Occipital lobe (tissue), 2 donors: Measurements from ENCODE around the gene PLEKHS1. TPM values are rescaled to one million over a fixed set of nuclear protein-coding genes. Genes with fewer than 3 reads are reported as not detected.
"Not testable (repeated sequence)": the region's sequence is repeated elsewhere in the genome, so short reads cannot be mapped to it uniquely, and the experiment has no call there.

ENCODE experiments used
- DNase-seq: peaks from one replicate; lab custom pipeline; 2025; lab: John Stamatoyannopoulos, UW
- total RNA-seq: library from RNA; depleted of rRNA; stranded (reverse); fragments of >200 nt; gene quantifications from one replicate; pipeline ENCODE4 v1.2.3, GENCODE V29; 2014

Gene PLEKHS1
- total RNA-seq, 1 donor from 2014 or later = not detected

DNA sequence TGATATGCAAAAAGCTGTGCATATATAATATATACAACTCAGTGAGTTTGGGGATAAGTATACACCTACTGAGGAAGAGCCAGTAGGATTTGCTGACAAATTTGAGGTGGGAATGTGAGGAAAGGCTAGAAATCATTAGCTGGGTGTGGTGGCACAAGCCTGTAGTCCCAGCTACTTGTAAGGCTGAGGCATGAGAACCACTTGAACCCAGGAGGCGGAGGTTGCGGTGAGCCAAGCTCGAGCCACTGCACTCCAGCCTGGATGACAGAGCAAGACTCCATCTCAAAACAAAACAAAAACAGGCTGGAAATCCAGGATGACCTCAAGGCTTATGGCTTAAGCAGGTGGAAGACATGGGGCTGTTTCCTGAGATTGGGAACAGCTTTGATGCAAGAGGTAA, 10.6 kb upstream of the PLEKHS1 start:
- DNase-seq = no peak

DNA sequence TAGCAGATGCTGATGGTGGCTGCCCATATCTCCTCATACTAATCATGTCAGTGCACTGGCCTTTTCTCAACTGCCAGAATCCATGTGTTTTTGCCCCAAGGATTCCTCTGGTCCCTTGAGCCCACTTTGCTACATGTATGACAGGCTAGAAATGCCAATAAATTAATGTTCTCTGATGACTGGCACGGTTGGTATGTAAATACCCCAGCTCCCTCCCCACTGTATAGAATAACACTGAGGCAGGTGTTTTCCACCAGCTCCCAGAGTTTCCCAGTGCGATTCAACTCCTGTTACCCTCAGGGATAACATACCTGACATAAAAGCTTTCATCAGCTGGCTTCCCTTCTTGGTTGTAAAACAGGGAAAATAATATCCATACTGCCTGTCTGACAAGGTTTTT, 9.0 kb upstream of the PLEKHS1 start:
- DNase-seq = no peak

DNA sequence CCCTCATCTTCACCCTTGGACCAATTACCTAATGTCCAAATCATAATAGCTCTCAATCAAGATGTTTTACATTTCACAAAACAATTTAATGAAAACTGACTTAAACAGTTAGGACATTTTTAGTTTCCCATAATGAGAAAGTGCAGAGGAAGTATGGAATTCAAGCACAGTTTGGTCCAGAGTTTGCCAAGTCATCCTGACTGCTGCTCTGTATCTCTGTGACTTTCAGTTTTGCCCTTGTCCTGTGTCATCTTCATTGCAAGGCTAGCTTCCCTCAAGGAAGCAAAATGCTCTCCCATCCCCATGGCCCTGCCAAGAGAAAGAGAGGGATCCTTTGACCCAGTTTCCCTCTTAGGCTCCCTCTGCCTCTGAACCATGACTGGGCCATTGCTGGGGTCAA, 7.9 kb upstream of the PLEKHS1 start:
- no peak for DNase-seq

- DNase-seq = no peak
Measured at GRCh38 chr10:113745374-113745773, 6.1 kb upstream of the PLEKHS1 start.

GRCh38 chr10:113746217-113746957, 5.1 kb upstream of the PLEKHS1 start:
- no peak for DNase-seq

DNA sequence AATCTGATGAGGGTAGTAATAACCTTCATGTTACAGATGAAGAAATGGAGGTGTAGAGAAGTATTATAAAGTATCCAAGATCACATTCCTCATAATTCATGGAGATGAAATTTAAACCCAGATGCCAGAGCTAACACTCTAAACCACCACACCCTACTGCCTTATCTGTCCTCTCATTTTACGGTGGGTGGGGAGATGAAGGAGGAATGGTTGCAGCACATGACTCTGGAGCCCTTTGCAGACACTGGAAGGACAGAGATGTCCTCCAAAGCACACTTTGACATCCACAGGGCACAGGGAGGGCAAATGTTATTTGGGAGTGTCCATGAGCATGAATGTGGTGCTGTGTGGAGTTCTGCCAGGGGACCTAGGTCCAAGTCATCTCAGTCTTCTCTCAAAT, 1.1 kb downstream of the PLEKHS1 start:
- DNase-seq = no peak

- DNase-seq = no peak
Measured at GRCh38 chr10:113753020-113753692, 1.7 kb downstream of the PLEKHS1 start.

DNA sequence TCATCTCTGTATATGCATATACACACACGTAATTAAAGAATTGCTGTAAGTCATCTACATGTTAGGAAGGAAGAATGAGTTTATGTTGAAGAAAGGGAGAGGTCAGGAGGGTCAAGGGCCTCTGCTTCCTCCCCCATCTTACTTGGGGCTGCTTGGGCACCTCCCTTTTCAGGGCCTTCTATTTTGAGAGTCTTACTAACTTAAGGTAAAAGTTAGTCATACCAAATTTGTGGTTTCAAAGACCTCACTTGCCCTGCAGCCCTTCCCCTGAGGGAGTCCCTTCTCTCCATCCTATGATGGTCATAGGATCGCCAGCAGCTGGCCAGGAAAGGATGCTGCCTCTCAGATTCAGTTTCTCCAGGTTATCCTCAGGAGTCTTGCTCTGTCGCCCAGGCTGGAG, 2.6 kb downstream of the PLEKHS1 start:
- no peak for DNase-seq

- peak; percentile 36 for DNase-seq
Measured at GRCh38 chr10:113754768-113755167, 3.3 kb downstream of the PLEKHS1 start.

GRCh38 chr10:113756940-113757543, 5.6 kb downstream of the PLEKHS1 start:
- no peak for DNase-seq

GRCh38 chr10:113762083-113762482, 10.6 kb downstream of the PLEKHS1 start:
- no peak for DNase-seq

GRCh38 chr10:113764582-113764981, 13.1 kb downstream of the PLEKHS1 start:
- DNase-seq = no peak

- DNase-seq = no peak
Measured at GRCh38 chr10:113765910-113766309, 14.4 kb downstream of the PLEKHS1 start.

DNA sequence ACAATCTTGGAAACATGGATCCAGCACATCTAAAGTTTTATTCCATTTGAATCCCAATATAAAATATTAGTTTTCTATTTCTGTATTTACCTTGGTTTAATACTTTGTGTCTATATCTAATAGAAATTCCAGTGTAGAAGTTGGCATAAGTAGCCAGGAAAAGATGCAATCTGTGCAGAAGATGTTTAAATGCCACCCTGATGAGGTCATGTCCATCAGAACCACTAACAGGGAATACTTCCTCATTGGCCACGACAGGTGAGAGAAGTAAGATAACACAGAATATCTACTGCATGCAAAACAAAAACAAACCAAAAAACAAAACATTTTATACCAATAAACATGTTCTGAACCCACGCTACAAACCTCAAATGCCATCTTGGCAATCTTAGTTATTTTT, 15.7 kb downstream of the PLEKHS1 start:
- DNase-seq = no peak

DNA sequence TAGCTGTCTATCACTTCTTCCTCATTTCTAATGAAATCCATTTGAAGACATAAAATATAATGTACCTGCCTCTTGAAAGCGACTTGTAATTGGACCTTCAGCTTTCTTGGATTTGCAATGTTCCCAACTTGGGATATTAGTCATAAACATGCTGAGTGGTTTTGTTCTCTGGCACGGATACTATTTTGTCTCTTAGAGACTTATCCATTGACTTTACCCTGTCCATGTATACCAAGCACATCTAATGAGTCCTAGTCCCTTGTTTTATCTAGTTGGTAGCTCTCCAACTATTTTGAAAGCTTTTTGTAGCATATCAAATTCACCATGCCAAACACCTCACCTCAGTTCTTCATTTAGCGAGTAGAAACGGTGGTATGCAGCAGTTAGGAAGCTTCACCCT, 18.9 kb downstream of the PLEKHS1 start:
- no peak for DNase-seq

DNA sequence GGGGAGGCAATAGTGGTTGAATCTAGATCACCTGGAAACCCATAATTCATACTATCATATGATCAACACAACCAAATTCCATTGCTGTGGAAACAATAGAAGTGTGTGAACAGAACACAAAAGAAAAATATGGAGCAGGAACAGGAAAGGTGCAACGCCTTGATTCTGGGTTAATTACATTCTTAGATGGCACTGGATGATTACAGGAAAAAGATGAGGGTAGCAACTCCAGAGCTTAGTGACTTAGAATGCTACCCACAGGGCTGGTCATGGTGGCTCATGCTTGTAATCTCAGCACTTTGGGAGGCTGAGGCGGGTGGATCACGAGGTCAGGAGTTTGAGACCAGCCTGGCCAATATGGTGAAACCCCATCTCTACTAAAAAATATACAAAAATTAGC, 19.6 kb downstream of the PLEKHS1 start:
- not testable (repeated sequence) for DNase-seq

- no peak for DNase-seq
Measured at GRCh38 chr10:113775686-113776294, 24.3 kb downstream of the PLEKHS1 start.

GRCh38 chr10:113776553-113776952, 25.1 kb downstream of the PLEKHS1 start:
- no peak for DNase-seq

DNA sequence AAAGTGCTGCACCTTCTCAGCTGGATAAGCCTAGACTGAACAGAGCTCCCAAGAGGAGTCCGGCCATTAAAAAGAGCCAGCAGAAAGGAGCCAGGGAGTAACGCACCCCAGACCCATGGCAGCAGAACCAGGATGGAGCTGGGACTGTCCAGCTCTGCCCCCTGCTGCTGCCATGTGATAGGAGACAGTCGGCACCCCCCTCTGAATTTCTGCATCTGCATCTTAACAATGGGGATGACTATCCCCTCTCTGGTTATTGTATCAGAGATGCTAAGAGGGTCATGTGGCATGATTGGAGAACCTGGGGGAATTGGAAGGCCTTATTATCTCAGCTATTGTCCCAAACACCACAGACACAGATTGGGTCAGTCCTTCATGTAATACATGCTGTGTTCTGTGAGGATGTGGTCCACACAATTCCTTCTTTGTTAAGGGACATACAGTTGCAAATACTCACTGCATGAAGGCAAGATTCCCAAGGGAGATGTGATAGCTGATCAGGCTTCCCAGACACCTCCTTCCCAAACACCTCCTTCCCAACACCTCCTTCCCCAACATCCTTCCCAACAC, 29.3 kb downstream of the PLEKHS1 start:
- DNase-seq = no peak

- no peak for DNase-seq
Measured at GRCh38 chr10:113782367-113782766, 30.9 kb downstream of the PLEKHS1 start.

DNA sequence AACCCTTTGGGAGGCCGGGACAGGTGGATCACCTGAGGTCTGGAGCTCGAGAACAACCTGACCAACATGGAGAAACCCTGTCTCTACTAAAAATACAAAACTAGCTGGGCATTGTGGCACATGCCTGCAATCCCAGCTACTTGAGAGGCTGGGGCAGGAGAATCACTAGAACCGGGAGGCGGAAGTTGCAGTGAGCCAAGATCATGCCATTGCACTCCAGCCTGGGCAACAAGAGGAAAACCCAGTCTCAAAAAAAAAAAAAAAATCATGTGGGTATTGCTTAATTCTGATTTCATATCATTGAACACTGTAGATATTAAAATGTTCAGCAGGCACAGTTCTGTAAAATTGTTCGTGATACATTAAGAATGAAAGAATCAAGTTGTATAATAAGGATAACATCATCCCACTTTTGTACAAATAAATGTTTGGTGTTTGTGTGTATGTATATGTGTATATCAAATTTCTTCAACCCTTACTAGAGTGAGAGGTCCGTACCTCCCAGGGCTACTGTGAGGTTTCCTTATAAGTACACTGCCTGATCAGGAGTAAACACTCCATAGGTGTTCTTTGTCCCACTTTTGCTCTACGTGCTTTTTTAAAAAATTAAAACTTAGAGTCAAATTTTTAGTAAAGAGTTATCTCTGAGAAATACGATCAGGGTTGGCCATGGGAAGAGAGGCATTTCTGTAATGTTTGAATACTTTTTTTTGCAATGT, 31.7 kb downstream of the PLEKHS1 start:
- no peak for DNase-seq
